ENCODE measurements around the gene DNAJC10. TPM values are rescaled to one million over a fixed set of nuclear protein-coding genes. Genes with fewer than 3 reads are reported as not detected.
A peak's percentile ranks its signal among the peaks of the same experiment; 100 is the strongest.

The DNAJC10 gene
- total RNA-seq, 1 experiment from 2014 or later: 160 TPM

DNA sequence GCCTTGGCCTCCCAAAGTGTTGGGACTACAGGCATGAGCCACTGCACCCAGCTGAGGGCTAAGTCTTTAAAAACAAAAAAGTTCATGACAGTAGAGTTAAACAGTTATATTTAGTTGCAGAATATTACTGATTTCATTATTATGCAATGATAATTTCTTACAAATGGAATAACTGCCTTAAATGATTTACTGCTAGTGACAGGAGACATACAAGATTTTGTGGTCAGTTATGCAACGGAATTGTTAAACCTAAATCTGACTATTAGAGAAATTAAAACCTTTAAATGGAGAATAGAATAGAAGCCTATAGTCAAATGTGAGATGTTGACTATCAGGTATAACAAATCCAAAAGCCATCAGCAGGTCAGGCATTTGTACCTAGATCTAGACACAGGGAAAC, 10.3 kb upstream of the DNAJC10 start:
- no peaks in the 10 kb centered on the region for H3K27me3 ChIP-seq (ENCODE audit: insufficient read depth, low read depth)
- no peaks in the 10 kb centered on the region for H3K36me3 ChIP-seq (ENCODE audit: low read depth)
- H3K4me1 ChIP-seq (replicated peaks; ENCODE audit: insufficient read depth): no peaks in the 10 kb centered on the region
- DNase-seq: no peak
- 0 out of 2 replicates have a peak, but pooled peaks cover 4% of the 10 kb centered on the region for H3K9me2 ChIP-seq (ENCODE audit: insufficient read depth)
- TF ChIP-seq EZH2 (IDR thresholded peaks at IDR 0.05; ENCODE audit: low read depth): no peak
- TF ChIP-seq, protein P1, sequence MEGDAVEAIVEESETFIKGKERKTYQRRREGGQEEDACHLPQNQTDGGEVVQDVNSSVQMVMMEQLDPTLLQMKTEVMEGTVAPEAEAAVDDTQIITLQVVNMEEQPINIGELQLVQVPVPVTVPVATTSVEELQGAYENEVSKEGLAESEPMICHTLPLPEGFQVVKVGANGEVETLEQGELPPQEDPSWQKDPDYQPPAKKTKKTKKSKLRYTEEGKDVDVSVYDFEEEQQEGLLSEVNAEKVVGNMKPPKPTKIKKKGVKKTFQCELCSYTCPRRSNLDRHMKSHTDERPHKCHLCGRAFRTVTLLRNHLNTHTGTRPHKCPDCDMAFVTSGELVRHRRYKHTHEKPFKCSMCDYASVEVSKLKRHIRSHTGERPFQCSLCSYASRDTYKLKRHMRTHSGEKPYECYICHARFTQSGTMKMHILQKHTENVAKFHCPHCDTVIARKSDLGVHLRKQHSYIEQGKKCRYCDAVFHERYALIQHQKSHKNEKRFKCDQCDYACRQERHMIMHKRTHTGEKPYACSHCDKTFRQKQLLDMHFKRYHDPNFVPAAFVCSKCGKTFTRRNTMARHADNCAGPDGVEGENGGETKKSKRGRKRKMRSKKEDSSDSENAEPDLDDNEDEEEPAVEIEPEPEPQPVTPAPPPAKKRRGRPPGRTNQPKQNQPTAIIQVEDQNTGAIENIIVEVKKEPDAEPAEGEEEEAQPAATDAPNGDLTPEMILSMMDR (conservative IDR thresholded peaks at IDR 0.05): no peak
- H3K9me3 ChIP-seq (ENCODE audit: insufficient read depth, low read depth): no peaks in the 10 kb centered on the region; the same call in 1 of the 2 replicates
- BruUV-seq (replicated peaks): no TSS peak
- no peaks in the 10 kb centered on the region for H4K20me1 ChIP-seq (ENCODE audit: insufficient read depth)
- intact Hi-C loops (cut with micrococcal nuclease; ENCODE audit: unreplicated experiment): no loop called here
- no peak overlapping the region for H3K27ac ChIP-seq
- ChIA-PET CTCF (no interaction called here), POLR2A (ENCODE audit: unreplicated experiment) (no interaction called here)
- no peaks in the 10 kb centered on the region for H3K79me2 ChIP-seq (ENCODE audit: low read depth)
- H3F3A ChIP-seq (ENCODE audit: insufficient read depth, low read depth): no peaks in the 10 kb centered on the region
- H3K4me3 ChIP-seq: no peak overlapping the region
- no peak overlapping the region for H2AFZ ChIP-seq
- no peak overlapping the region for H3K4me2 ChIP-seq

DNA sequence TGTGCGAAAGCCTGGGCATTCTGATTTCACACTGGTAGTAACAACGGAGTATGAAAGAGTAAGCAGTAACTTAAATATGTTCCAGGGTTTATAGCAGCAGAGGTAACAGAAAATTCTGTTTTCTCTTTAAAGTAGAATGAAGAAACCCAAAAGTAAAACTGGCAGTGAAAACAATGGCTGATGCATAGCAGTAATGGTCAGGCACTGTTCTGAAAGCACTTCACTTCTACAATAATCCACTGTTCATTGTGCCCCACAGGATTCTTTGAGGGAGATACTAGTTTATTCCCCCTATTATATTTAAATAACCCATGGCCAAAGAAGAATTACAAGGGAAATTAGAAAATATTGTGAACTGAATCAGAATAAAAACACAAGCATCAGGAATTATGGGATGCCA, 9.3 kb upstream of the DNAJC10 start:
- H3K9me2 ChIP-seq (ENCODE audit: insufficient read depth): 0 out of 2 replicates have a peak, but pooled peaks cover 4% of the 10 kb centered on the region
- no TSS peak for BruUV-seq (replicated peaks)
- H3K4me1 ChIP-seq (replicated peaks; ENCODE audit: insufficient read depth): no peaks in the 10 kb centered on the region
- H3F3A ChIP-seq (ENCODE audit: insufficient read depth, low read depth): no peaks in the 10 kb centered on the region
- no peaks in the 10 kb centered on the region for H3K36me3 ChIP-seq (ENCODE audit: low read depth)
- DNase-seq: peak in 1 of 2 experiments; percentile 29
- H3K27me3 ChIP-seq (ENCODE audit: insufficient read depth, low read depth): no peaks in the 10 kb centered on the region
- ChIA-PET POLR2A (ENCODE audit: unreplicated experiment) (no interaction called here), CTCF (no interaction called here)
- no peak overlapping the region for H2AFZ ChIP-seq
- no peaks in the 10 kb centered on the region for H4K20me1 ChIP-seq (ENCODE audit: insufficient read depth)
- no peaks in the 10 kb centered on the region; the same call in 1 of the 2 replicates for H3K9me3 ChIP-seq (ENCODE audit: insufficient read depth, low read depth)
- H3K79me2 ChIP-seq (ENCODE audit: low read depth): no peaks in the 10 kb centered on the region
- H3K4me3 ChIP-seq: no peak overlapping the region
- H3K27ac ChIP-seq: no peak overlapping the region
- TF ChIP-seq, protein P1 (conservative IDR thresholded peaks at IDR 0.05): no peak
- TF ChIP-seq EZH2 (IDR thresholded peaks at IDR 0.05; ENCODE audit: low read depth): no peak
- intact Hi-C loops (cut with micrococcal nuclease; ENCODE audit: unreplicated experiment): no loop called here
- H3K4me2 ChIP-seq: no peak overlapping the region

DNA sequence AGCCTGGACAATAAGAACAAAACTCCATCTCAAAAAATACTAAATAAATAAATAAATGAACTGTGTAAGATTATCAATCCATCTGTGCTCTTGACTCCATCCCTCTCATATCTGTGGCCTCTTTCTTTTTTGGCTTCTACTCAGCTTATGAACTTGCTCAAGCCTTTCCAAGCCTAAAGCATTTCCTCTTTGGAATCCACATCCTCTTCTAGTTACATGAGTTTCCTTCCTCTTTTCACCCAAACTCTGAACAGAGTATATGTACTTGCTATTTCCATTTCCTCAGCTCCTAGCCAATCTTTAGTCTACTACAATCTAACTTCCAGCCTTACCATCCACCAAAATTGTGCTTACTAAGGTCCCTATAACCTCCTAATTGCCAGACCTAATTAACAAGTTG, 2.5 kb upstream of the DNAJC10 start:
- no peak for DNase-seq
- no TSS peak for BruUV-seq (replicated peaks)
- Histone ChIP-seq H3K79me2 (ENCODE audit: low read depth) (peaks cover 24% of the 10 kb centered on the region), H3K27me3 (ENCODE audit: insufficient read depth, low read depth) (no peaks in the 10 kb centered on the region), H3K4me2 (no peak overlapping the region), H3K9me3 (ENCODE audit: insufficient read depth, low read depth) (no peaks in the 10 kb centered on the region; the same call in 1 of the 2 replicates), H3F3A (ENCODE audit: insufficient read depth, low read depth) (peaks cover 33% of the 10 kb centered on the region), H3K27ac (no peak overlapping the region), H3K4me1 (replicated peaks; ENCODE audit: insufficient read depth) (peaks cover 26% of the 10 kb centered on the region), H4K20me1 (ENCODE audit: insufficient read depth) (no peaks in the 10 kb centered on the region), H2AFZ (no peak overlapping the region), H3K9me2 (ENCODE audit: insufficient read depth) (peaks cover 14% of the 10 kb centered on the region; the same call in 1 of the 2 replicates), H3K4me3 (no peak overlapping the region), H3K36me3 (ENCODE audit: low read depth) (peaks cover 12% of the 10 kb centered on the region)
- intact Hi-C loops (cut with micrococcal nuclease; ENCODE audit: unreplicated experiment): no loop called here
- POLR2A ChIA-PET (ENCODE audit: unreplicated experiment): no interaction called here
- TF ChIP-seq, protein P1 (conservative IDR thresholded peaks at IDR 0.05): no peak
- TF ChIP-seq EZH2 (IDR thresholded peaks at IDR 0.05; ENCODE audit: low read depth): no peak
- CTCF ChIA-PET: no interaction called here
